Central memory CD8-positive, alpha-beta T cell (primary cell): ENCODE results near the gene TMEM62.
"Not testable (repeated sequence)": the region's sequence is repeated elsewhere in the genome, so short reads cannot be mapped to it uniquely, and the experiment has no call there.

ENCODE experiments used
- ATAC-seq: fragments of 150-1000 bp; cut with Tn5 transposase; replicated peaks from 2 replicates; pipeline ENCODE4 v1.10.0; 2022; ENCODE audit warnings: mild to moderate bottlenecking, moderate FRiP score, moderate number of reproducible peaks; ENCODE audit not compliant: poor library complexity, severe bottlenecking; ENCODE audit errors: extremely low read depth
- DNase-seq, 2 donors: peaks; one replicate each; pipeline ENCODE4 v3.0.0; 2021; ENCODE audit warnings: low spot score in 2 of 2
- H3K27ac Mint-ChIP-seq: one replicate; pipeline ENCODE4 v1.8.0; 2022; ENCODE audit warnings: low read depth, mild to moderate bottlenecking, moderate library complexity, mixed read lengths
- H3K27me3 Mint-ChIP-seq: one replicate; pipeline ENCODE4 v1.8.0; 2022; ENCODE audit warnings: mixed read lengths
- H3K36me3 Mint-ChIP-seq: one replicate; pipeline ENCODE4 v1.8.0; 2022; ENCODE audit warnings: mild to moderate bottlenecking, moderate library complexity, mixed read lengths; ENCODE audit not compliant: insufficient read depth
- H3K4me1 Mint-ChIP-seq: one replicate; pipeline ENCODE4 v1.8.0; 2022; ENCODE audit warnings: mixed read lengths
- H3K4me3 Mint-ChIP-seq: one replicate; pipeline ENCODE4 v1.8.0; 2022; ENCODE audit warnings: mild to moderate bottlenecking, moderate library complexity, mixed read lengths
- H3K9me3 Mint-ChIP-seq: one replicate; pipeline ENCODE4 v1.8.0; 2022; ENCODE audit warnings: mixed read lengths

The TMEM62 gene

GRCh38 chr15:43190178-43190577 is 56.8 kb downstream of the TMEM62 start:
- no peaks in the 10 kb centered on the region for H3K27me3 Mint-ChIP-seq
- peaks cover 39% of the 10 kb centered on the region for H3K4me1 Mint-ChIP-seq
- no peak overlapping the region for H3K4me3 Mint-ChIP-seq
- no peak overlapping the region for H3K27ac Mint-ChIP-seq
- DNase-seq: no peak
- H3K36me3 Mint-ChIP-seq: peaks cover 63% of the 10 kb centered on the region
- no peak for ATAC-seq
- no peaks in the 10 kb centered on the region for H3K9me3 Mint-ChIP-seq

GRCh38 chr15:43193710-43194109 is 60.3 kb downstream of the TMEM62 start:
- H3K36me3 Mint-ChIP-seq: peaks cover 67% of the 10 kb centered on the region
- ATAC-seq: no peak

GRCh38 chr15:43194795-43195194 is 61.4 kb downstream of the TMEM62 start:
- no peaks in the 10 kb centered on the region for H3K27me3 Mint-ChIP-seq
- no peaks in the 10 kb centered on the region for H3K9me3 Mint-ChIP-seq
- no peak overlapping the region for H3K4me3 Mint-ChIP-seq
- ATAC-seq: no peak
- DNase-seq: no peak
- H3K36me3 Mint-ChIP-seq: peaks cover 63% of the 10 kb centered on the region
- peaks cover 9% of the 10 kb centered on the region for H3K4me1 Mint-ChIP-seq
- H3K27ac Mint-ChIP-seq: no peak overlapping the region

More at GRCh38 chr15:43193710-43194109, 60.3 kb downstream of the TMEM62 start:
- H3K4me1 Mint-ChIP-seq: peaks cover 16% of the 10 kb centered on the region
- no peak overlapping the region for H3K27ac Mint-ChIP-seq
- no peak overlapping the region for H3K4me3 Mint-ChIP-seq
- DNase-seq: no peak
- H3K27me3 Mint-ChIP-seq: no peaks in the 10 kb centered on the region
- no peaks in the 10 kb centered on the region for H3K9me3 Mint-ChIP-seq

- H3K9me3 Mint-ChIP-seq: no peaks in the 10 kb centered on the region
Observed at GRCh38 chr15:43196760-43197548, 63.6 kb downstream of the TMEM62 start.

GRCh38 chr15:43197773-43198172 is 64.4 kb downstream of the TMEM62 start:
- H3K27me3 Mint-ChIP-seq, H3K4me3 Mint-ChIP-seq, DNase-seq, ATAC-seq, H3K9me3 Mint-ChIP-seq, H3K27ac Mint-ChIP-seq, H3K4me1 Mint-ChIP-seq: not testable (repeated sequence)
- H3K36me3 Mint-ChIP-seq: peaks cover 46% of the 10 kb centered on the region

More at GRCh38 chr15:43196760-43197548, 63.6 kb downstream of the TMEM62 start:
- Mint-ChIP-seq H3K27me3 (no peaks in the 10 kb centered on the region), H3K27ac (no peak overlapping the region), H3K4me1 (no peaks in the 10 kb centered on the region), H3K36me3 (peaks cover 53% of the 10 kb centered on the region), H3K4me3 (no peak overlapping the region)
- DNase-seq: no peak
- ATAC-seq: no peak

GRCh38 chr15:43198556-43198955 is 65.2 kb downstream of the TMEM62 start:
- not testable (repeated sequence) for H3K27me3 Mint-ChIP-seq, H3K9me3 Mint-ChIP-seq, H3K27ac Mint-ChIP-seq, H3K4me3 Mint-ChIP-seq, H3K4me1 Mint-ChIP-seq, ATAC-seq, DNase-seq
- H3K36me3 Mint-ChIP-seq: peaks cover 40% of the 10 kb centered on the region

GRCh38 chr15:43198992-43199391 is 65.6 kb downstream of the TMEM62 start:
- Mint-ChIP-seq H3K36me3 (peaks cover 40% of the 10 kb centered on the region), H3K4me1 (peaks cover 1% of the 10 kb centered on the region), H3K4me3 (no peak overlapping the region), H3K9me3 (no peaks in the 10 kb centered on the region), H3K27ac (no peak overlapping the region), H3K27me3 (no peaks in the 10 kb centered on the region)
- DNase-seq (no peak), ATAC-seq (no peak)

- Mint-ChIP-seq H3K4me3 (no peak overlapping the region), H3K36me3 (peaks cover 31% of the 10 kb centered on the region), H3K27me3 (no peaks in the 10 kb centered on the region), H3K9me3 (no peaks in the 10 kb centered on the region), H3K4me1 (peaks cover 7% of the 10 kb centered on the region), H3K27ac (no peak overlapping the region)
- DNase-seq: no peak
- no peak for ATAC-seq
Observed at GRCh38 chr15:43199945-43200488, 66.6 kb downstream of the TMEM62 start.

GRCh38 chr15:43204016-43204901 is 70.9 kb downstream of the TMEM62 start:
- H3K27ac Mint-ChIP-seq: peak overlapping the region; percentile 1
- DNase-seq: no peak
- peaks cover 7% of the 10 kb centered on the region for H3K4me1 Mint-ChIP-seq
- peak; percentile 32 for ATAC-seq
- H3K27me3 Mint-ChIP-seq: peaks cover 16% of the 10 kb centered on the region
- H3K4me3 Mint-ChIP-seq: no peak overlapping the region
- H3K9me3 Mint-ChIP-seq: no peaks in the 10 kb centered on the region
- peaks cover 6% of the 10 kb centered on the region for H3K36me3 Mint-ChIP-seq

GRCh38 chr15:43206054-43206453 is 72.7 kb downstream of the TMEM62 start:
- Mint-ChIP-seq H3K36me3 (peaks cover 3% of the 10 kb centered on the region), H3K4me3 (no peak overlapping the region), H3K27ac (no peak overlapping the region), H3K4me1 (peaks cover 7% of the 10 kb centered on the region), H3K9me3 (no peaks in the 10 kb centered on the region), H3K27me3 (peaks cover 34% of the 10 kb centered on the region)
- DNase-seq (no peak), ATAC-seq (no peak)

- Mint-ChIP-seq H3K4me1 (peaks cover 7% of the 10 kb centered on the region), H3K27me3 (peaks cover 37% of the 10 kb centered on the region), H3K36me3 (peaks cover under 1% of the 10 kb centered on the region), H3K27ac (no peak overlapping the region), H3K9me3 (no peaks in the 10 kb centered on the region), H3K4me3 (no peak overlapping the region)
- ATAC-seq (no peak), DNase-seq (no peak)
Observed at GRCh38 chr15:43207024-43207423, 73.6 kb downstream of the TMEM62 start.

- DNase-seq: no peak
- Mint-ChIP-seq H3K9me3 (no peaks in the 10 kb centered on the region), H3K27me3 (peaks cover 37% of the 10 kb centered on the region), H3K36me3 (no peaks in the 10 kb centered on the region), H3K4me1 (peaks cover 7% of the 10 kb centered on the region), H3K27ac (peak overlapping the region; percentile 67), H3K4me3 (no peak overlapping the region)
- no peak for ATAC-seq
Observed at GRCh38 chr15:43208052-43209002, 74.9 kb downstream of the TMEM62 start.
